Measurements from ENCODE around the gene ABHD2.
"Not testable (repeated sequence)": the region's sequence is repeated elsewhere in the genome, so short reads cannot be mapped to it uniquely, and the experiment has no call there.

The ABHD2 gene

GRCh38 chr15:89074402-89075012, 13.7 kb upstream of the ABHD2 start:
- in situ Hi-C loops (cut with MboI; ENCODE audit: low sequenced_read_pairs): loop anchor here (25.0 kb wide), 1 partner anchor 113 kb away; no protein-coding TSS in a partner anchor

DNA sequence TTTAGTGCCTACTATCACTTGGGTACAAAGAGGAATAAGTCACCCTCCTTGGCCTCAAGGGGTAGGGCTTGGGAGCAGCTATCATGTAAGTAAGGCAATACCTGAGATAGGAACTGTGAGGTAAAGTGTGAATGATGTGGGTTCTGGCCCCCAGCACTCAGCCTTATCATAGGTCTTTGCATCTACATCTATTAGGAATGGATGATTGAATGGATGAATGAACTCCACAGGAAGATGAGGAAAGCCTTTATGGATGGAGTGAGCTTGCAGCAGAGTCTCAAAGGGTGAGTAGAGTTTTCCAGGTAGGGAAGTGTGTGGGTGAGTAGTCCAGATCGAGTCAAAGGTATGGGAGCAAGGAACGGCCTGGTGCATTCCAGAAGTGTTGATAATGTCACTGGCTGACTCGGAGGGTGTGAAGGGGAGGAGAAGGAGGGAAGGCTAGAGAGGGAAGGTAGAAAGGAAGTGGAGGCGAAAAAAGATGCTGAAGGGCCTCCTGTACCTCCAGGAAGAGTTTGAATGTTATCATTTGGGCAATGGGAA, 13.1 kb upstream of the ABHD2 start:
- in situ Hi-C loops (cut with MboI; ENCODE audit: low sequenced_read_pairs): no loop called here

GRCh38 chr15:89075846-89076245, 12.4 kb upstream of the ABHD2 start:
- in situ Hi-C loops (cut with MboI; ENCODE audit: low sequenced_read_pairs): no loop called here

DNA sequence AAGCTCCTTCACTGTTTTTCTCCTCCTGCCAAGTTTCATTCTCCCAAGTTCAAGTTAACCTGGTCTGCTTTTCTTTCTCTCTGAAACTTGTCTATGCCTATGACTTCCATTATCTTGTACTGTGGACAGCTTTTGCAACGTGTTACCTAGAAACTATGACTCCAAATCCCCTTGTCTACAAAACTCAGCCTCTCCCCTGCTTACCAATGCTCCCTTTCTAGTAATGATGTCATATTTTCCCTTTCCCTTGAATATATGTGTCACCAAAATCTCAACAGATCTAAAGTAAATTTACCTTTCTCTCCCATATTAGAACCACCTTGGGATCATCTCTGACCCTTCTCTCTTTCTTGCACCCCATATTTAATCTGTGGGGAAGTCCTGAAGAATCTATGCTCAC, 10.5 kb upstream of the ABHD2 start:
- in situ Hi-C loops (cut with MboI; ENCODE audit: low sequenced_read_pairs): no loop called here

DNA sequence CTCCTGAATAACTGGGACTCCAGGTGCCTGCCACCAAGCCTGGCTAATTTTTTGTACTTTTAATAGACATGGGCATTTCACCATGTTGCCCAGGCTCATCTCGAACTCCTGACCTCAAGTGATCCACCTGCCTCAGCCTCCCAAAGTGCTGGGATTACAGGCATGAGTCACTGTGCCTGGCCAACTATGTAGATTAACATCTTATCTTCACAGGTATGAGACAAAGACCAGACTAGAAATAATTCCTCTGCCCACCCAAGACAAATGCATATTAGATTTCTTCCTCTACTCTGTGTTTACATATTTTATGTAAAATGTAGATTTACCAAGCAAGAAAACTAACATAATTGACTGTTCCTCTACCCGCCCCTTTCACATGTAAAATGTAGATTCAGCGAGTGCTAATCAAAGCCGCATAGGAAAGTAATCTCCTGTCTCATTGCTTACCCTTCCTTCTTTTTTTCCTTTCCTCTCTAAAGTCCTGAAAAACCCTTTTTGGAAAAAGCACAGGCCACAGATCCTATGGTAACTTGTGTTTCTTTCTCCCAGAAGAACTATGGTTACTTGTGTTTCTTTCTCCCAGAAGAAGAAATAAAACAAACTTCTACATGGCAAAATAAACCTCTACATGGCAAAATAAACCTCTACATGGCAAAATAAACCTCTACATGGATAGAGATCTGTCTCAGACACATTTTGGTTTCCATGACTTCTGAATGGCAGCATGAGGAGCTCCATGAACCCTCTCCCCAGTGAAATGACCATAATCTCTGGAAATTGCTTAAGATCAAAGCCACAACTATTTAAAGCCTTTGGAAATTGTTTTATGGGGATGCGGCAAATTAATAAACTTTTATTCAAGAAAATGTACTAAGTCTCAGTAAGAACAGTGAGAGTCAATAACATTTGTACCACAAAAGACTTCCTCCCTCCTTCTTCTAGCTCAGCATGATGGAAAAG, 9.1 kb upstream of the ABHD2 start:
- in situ Hi-C loops (cut with MboI; ENCODE audit: low sequenced_read_pairs): no loop called here

- in situ Hi-C loops (cut with MboI; ENCODE audit: low sequenced_read_pairs): no loop called here
These were observed 6.4 kb upstream of the ABHD2 start for GRCh38 chr15:89081878-89082277.

DNA sequence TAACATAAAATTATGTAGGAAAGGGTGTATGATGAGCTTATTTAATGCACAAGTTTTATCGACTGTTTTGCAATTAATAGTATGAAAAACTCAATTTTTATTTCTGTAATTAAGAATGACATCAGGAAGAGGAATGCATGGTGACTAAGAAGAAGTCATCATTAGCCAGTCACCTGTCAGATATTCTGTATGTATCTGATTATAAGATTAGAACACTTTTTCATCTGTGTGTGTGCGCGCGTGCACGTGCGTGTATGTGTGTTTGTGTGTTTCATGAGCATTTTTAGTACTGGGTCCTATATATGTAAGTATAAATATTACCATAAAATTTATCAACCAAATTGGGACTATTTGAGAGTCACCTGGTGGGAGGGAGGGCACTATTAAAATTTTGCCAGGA, 5.0 kb upstream of the ABHD2 start:
- in situ Hi-C loops (cut with MboI; ENCODE audit: low sequenced_read_pairs): no loop called here

- in situ Hi-C loops (cut with MboI; ENCODE audit: low sequenced_read_pairs): no loop called here
These were observed 2.8 kb upstream of the ABHD2 start for GRCh38 chr15:89085289-89085926.

- in situ Hi-C loops (cut with MboI; ENCODE audit: low sequenced_read_pairs): not testable (repeated sequence)
These were observed 2.3 kb upstream of the ABHD2 start for GRCh38 chr15:89085933-89086332.

DNA sequence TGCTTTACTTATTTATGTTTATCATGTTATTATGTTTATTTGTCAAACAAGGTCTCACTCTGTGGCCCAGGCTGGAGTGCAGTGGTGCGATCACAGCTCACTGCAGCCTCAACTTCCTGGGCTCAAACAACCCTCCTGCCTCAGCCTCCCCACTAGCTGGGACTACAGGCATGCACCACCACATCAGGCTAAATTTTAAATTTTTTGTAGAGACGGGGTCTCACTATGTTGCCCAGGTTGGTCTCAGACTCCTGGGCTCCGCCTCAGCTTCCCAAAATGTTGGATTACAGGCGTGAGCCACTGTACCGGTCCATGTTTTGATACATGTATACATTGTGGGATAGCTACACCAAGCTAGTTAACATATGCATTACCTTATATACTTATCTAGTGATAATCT, 1.9 kb upstream of the ABHD2 start:
- in situ Hi-C loops (cut with MboI; ENCODE audit: low sequenced_read_pairs): not testable (repeated sequence)

- in situ Hi-C loops (cut with MboI; ENCODE audit: low sequenced_read_pairs): no loop called here
These were observed 961 bp upstream of the ABHD2 start for GRCh38 chr15:89087161-89087829.

GRCh38 chr15:89088605-89089315, 504 bp downstream of the ABHD2 start:
- in situ Hi-C loops (cut with MboI; ENCODE audit: low sequenced_read_pairs): no loop called here

- in situ Hi-C loops (cut with MboI; ENCODE audit: low sequenced_read_pairs): no loop called here
These were observed 1.3 kb downstream of the ABHD2 start for GRCh38 chr15:89089316-89090230.

GRCh38 chr15:89090791-89091626, 2.8 kb downstream of the ABHD2 start:
- in situ Hi-C loops (cut with MboI; ENCODE audit: low sequenced_read_pairs): no loop called here

DNA sequence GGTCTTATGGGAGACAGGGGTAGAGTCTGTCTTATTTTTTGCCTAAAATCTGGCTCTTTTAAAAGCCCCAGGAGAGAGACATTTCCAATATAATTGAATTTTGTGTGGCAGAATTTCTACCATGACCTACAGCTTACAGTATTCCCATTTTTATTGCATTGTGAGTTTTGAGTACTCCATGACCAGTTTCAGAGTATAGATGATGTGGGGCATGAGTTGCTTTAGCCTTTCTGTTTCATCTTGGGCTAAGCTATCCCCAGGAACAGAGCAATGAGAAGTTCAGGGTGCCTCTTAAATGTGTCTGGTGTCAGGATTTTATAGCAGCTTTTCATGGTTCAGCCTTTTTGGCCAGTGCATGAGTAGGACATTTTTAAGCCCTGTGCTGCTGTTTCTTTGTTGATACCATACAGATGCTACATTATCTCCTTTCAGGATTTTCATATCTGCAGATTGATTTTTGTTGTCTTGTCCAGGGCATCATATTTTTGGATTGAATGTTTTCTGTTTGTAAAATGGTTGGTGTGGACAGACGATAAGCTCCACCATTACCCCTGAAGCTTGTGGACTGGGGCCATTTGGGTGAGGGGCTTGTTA, 3.5 kb downstream of the ABHD2 start:
- in situ Hi-C loops (cut with MboI; ENCODE audit: low sequenced_read_pairs): no loop called here

DNA sequence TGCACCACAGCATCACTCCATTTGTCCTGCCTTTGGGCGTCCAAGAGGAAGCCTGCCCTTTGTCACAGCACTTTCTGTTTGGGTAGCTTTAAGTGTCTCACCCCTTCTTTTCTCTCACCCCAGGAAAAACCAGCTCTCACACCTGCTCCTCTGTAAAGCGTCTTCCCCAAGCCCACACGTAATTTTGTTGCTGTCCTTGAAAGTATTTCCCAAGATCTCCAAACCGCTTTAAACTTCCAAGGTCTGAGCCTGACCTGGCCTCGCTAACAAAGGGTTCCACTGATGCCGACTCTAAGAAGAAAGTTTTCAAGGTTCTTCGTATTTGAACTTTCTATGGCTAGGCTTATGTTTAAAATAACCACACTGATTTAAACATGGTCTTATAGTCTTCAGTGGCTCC, 5.3 kb downstream of the ABHD2 start:
- in situ Hi-C loops (cut with MboI; ENCODE audit: low sequenced_read_pairs): no loop called here

GRCh38 chr15:89095073-89095472, 6.8 kb downstream of the ABHD2 start:
- in situ Hi-C loops (cut with MboI; ENCODE audit: low sequenced_read_pairs): no loop called here

DNA sequence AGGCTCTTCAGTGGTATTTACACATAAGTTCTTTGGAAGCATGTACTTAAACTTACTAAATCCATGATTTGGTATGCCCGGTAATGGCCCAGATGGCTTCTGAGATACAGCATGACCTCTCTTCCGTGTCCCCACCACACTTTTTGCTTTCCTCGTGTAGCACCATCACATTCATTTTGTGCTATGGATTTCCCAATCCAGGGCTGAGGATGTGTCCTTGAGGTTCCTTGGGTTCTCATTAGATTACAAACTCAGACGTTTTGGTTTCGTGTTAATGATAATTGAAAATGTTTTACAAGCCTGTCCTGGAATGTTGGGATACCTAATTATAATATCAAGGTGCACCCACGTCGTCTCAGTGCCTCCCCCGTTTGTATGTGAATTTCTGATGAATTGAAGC, 7.3 kb downstream of the ABHD2 start:
- in situ Hi-C loops (cut with MboI; ENCODE audit: low sequenced_read_pairs): no loop called here

All from hTERT RPE-1 (cell line).